K562 (cell line): ENCODE data around the gene EFNA2.

Experiments
- TAF7 ChIP-seq: fragments of 450-650 bp; IDR thresholded peaks from 2 replicates; pipeline ENCODE4 v1.6.1; 2016; ENCODE audit warnings: missing genetic modification characterization, missing compliant biosample characterization
- ZNF175 ChIP-seq: fragments of 200-800 bp; sonication (Bioruptor generic); IDR thresholded peaks from 2 replicates; pipeline ENCODE4 v1.6.1; 2016; ENCODE audit warnings: low read depth, mild to moderate bottlenecking, missing genetic modification characterization, missing compliant biosample characterization
- TF ChIP-seq, protein P1 (sequence below), 3 experiments: IDR thresholded peaks in 2 of 3; conservative IDR thresholded peaks in 1 of 3; 2 replicates each; pipeline ENCODE4 v1.5.1; 2011 to 2012; ENCODE audit warnings: low read length in 3 of 3, mild to moderate bottlenecking in 3 of 3, control low read depth in 2 of 3, improper control_type of control experiment in 1 of 3, inconsistent platforms in 1 of 3, low read depth in 1 of 3, mixed read lengths in 1 of 3, moderate library complexity in 1 of 3; ENCODE audit not compliant: insufficient read depth in 2 of 3
- TF ChIP-seq, protein P2 (sequence below), 2 experiments: fragments of 200-800 bp in 1 of 2; sonication (Bioruptor generic) in 1 of 2; sonication (generic) in 1 of 2; formaldehyde crosslinking in 1 of 2; IDR thresholded peaks in 1 of 2; conservative IDR thresholded peaks in 1 of 2; 2 replicates each; pipeline versions ENCODE4 v1.5.0 to v1.6.1; 2016 to 2020; ENCODE audit warnings: missing compliant biosample characterization in 1 of 2, missing genetic modification characterization in 1 of 2, missing genetic modification reagents in 1 of 2

DNA sequence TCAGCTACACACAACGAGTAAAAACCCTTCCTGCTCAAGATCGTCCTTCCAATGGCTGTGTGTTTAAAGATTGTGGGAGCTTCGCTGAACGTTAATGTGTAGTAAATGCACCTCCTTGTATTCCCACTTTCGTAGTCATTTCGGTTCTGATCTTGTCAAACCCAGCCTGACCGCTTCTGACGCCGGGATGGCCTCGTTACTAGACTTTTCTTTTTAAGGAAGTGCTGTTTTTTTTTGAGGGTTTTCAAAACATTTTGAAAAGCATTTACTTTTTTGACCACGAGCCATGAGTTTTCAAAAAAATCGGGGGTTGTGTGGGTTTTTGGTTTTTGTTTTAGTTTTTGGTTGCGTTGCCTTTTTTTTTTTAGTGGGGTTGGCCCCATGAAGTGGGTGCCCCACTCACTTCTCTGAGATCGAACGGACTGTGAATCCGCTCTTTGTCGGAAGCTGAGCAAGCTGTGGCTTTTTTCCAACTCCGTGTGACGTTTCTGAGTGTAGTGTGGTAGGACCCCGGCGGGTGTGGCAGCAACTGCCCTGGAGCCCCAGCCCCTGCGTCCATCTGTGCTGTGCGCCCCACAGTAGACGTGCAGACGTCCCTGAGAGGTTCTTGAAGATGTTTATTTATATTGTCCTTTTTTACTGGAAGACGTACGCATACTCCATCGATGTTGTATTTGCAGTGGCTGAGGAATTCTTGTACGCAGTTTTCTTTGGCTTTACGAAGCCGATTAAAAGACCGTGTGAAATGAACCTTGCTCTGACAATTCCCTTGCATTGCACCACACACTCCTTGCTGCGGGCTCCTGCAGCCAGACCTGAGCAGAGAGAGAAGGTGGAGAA, 13.0 kb upstream of the EFNA2 start:
- TF ChIP-seq, protein P1, sequence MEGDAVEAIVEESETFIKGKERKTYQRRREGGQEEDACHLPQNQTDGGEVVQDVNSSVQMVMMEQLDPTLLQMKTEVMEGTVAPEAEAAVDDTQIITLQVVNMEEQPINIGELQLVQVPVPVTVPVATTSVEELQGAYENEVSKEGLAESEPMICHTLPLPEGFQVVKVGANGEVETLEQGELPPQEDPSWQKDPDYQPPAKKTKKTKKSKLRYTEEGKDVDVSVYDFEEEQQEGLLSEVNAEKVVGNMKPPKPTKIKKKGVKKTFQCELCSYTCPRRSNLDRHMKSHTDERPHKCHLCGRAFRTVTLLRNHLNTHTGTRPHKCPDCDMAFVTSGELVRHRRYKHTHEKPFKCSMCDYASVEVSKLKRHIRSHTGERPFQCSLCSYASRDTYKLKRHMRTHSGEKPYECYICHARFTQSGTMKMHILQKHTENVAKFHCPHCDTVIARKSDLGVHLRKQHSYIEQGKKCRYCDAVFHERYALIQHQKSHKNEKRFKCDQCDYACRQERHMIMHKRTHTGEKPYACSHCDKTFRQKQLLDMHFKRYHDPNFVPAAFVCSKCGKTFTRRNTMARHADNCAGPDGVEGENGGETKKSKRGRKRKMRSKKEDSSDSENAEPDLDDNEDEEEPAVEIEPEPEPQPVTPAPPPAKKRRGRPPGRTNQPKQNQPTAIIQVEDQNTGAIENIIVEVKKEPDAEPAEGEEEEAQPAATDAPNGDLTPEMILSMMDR (IDR thresholded peaks at IDR 0.05 in 2 of 3, conservative IDR thresholded peaks at IDR 0.05 in 1 of 3; ENCODE audit: insufficient read depth in 2 of 3, low read depth in 1 of 3, low read length in 3 of 3): no peak
- TF ChIP-seq TAF7: no peak
- TF ChIP-seq ZNF175 (CRISPR knock-in tag): no peak
- TF ChIP-seq, protein P2, sequence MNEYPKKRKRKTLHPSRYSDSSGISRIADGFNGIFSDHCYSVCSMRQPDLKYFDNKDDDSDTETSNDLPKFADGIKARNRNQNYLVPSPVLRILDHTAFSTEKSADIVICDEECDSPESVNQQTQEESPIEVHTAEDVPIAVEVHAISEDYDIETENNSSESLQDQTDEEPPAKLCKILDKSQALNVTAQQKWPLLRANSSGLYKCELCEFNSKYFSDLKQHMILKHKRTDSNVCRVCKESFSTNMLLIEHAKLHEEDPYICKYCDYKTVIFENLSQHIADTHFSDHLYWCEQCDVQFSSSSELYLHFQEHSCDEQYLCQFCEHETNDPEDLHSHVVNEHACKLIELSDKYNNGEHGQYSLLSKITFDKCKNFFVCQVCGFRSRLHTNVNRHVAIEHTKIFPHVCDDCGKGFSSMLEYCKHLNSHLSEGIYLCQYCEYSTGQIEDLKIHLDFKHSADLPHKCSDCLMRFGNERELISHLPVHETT (CRISPR knock-in tag; conservative IDR thresholded peaks at IDR 0.05 in 1 of 2, IDR thresholded peaks at IDR 0.05 in 1 of 2): no peak
